C4-2B (cell line): ENCODE measurements around the gene RAB8B.

Source experiments
- H3K27ac ChIP-seq: fragments of 450-650 bp; 2 replicates; pipeline ENCODE4 v1.5.1; 2017
- ZFX ChIP-seq: fragments of 450-650 bp; IDR thresholded peaks from 2 replicates; pipeline ENCODE4 v1.6.1; 2017
- TF ChIP-seq, protein P1 (sequence below): fragments of 450-650 bp; conservative IDR thresholded peaks from 2 replicates; pipeline ENCODE4 v1.5.1; 2017; ENCODE audit warnings: mild to moderate bottlenecking

Gene RAB8B

DNA sequence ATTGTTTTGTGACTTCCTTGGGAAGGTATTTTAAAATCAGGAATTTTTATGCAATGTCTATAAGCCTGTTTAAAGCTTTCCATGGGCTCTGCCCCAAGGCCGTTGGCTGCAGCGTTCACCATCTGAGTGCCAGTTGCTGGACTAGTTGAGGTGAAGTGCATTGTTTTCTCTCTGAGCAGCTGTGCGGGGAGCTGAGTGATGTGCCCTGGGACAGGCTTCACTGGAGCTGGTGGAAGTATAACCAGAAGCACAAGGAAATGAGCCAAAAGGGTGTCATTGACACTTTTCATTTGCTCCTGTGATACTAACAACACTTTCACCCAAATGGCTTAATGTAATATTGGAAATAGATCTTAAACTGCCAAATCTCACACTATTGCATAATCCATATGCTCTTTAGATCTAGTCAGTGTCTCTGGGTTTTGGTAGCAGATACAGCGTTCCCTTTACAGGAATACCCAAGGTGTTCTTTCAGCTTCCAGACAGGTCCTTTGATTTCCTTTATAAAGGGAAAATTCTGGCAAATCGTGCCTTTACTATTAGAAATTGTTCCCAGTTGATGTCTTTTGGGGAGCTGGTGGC lies 117.2 kb downstream of the RAB8B start:
- TF ChIP-seq ZFX: no peak
- TF ChIP-seq, protein P1, sequence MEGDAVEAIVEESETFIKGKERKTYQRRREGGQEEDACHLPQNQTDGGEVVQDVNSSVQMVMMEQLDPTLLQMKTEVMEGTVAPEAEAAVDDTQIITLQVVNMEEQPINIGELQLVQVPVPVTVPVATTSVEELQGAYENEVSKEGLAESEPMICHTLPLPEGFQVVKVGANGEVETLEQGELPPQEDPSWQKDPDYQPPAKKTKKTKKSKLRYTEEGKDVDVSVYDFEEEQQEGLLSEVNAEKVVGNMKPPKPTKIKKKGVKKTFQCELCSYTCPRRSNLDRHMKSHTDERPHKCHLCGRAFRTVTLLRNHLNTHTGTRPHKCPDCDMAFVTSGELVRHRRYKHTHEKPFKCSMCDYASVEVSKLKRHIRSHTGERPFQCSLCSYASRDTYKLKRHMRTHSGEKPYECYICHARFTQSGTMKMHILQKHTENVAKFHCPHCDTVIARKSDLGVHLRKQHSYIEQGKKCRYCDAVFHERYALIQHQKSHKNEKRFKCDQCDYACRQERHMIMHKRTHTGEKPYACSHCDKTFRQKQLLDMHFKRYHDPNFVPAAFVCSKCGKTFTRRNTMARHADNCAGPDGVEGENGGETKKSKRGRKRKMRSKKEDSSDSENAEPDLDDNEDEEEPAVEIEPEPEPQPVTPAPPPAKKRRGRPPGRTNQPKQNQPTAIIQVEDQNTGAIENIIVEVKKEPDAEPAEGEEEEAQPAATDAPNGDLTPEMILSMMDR: no peak
- H3K27ac ChIP-seq: no peak overlapping the region

DNA sequence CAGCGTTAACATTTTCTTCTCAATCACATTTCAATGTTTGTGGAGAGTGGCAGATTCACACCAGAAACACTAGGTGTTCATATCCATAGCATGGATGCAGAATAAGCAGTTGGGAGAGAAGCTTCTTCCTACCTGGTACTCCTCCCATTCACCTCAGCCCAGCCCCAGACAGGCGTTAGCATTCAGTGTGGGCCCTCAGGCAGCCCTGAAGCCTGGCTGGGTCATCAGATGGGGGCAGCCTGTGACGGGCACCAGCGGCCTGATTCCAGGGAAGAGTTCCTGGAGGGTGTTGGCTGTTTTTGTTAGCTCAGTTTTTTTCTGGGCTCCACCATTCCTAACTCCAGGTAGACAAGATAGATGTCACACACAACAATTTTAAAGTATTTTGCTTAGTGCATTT lies 119.1 kb downstream of the RAB8B start:
- TF ChIP-seq, protein P1: no peak
- no peak overlapping the region for H3K27ac ChIP-seq

DNA sequence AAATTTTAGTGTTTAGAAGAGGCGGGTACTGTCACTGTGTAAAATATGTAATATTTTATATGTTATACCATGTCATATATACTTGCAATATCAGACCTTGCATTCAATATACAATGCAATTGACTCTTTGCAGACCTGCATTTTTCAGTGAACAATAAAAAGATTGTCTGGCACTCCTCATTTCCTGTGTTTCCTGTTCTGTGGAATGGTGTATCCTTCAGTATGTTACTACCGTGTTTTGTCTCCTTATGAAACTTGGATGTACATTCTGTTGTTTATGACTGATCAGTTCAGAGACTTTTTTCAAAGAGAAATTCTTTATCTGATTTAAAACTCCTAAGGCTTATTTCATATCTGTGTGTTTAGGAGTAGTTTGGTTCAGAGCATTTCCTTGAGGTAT lies 119.5 kb downstream of the RAB8B start:
- TF ChIP-seq, protein P1: no peak
- no peak for TF ChIP-seq ZFX
- no peak overlapping the region for H3K27ac ChIP-seq

DNA sequence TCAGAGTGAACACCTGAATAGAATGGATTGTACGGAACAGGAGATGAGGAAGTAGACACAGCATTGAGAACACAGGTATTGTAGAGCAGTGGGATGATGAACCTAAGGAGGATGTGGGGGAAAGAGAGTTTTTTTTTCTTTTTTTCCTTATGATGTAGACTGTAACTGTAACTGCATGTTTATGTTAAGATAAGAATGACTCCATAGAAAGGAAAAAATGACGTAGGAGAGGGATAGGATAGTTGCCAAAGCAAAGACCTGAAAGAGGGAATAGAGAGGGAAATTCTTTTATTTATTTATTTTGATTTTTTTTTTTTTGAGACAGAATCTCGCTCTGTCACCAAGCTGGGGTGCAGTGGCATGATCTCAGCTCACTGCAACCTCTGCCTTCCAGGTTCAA lies 121.2 kb downstream of the RAB8B start:
- no peak overlapping the region for H3K27ac ChIP-seq
- TF ChIP-seq ZFX: no peak
- TF ChIP-seq, protein P1: no peak

DNA sequence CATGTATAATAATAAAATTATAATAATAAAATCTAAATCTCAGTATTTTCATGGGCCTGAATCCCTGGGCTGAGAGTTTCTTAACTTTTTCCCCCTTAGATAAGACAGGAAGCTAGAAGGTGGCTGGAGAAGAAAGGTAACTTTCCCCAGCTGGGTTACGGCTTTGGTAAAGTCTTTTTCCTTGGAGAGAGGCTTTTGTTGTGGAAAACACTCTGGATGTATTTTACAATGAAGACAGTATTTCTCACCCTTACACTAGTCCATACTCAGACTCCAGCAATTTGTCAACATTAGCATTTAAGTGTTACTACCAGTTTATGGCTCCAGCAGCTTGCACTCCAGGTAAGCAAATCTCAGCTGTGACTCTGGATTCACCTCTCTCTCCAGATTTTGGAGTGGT lies 122.9 kb downstream of the RAB8B start:
- no peak overlapping the region for H3K27ac ChIP-seq
- TF ChIP-seq, protein P1: no peak
- no peak for TF ChIP-seq ZFX

DNA sequence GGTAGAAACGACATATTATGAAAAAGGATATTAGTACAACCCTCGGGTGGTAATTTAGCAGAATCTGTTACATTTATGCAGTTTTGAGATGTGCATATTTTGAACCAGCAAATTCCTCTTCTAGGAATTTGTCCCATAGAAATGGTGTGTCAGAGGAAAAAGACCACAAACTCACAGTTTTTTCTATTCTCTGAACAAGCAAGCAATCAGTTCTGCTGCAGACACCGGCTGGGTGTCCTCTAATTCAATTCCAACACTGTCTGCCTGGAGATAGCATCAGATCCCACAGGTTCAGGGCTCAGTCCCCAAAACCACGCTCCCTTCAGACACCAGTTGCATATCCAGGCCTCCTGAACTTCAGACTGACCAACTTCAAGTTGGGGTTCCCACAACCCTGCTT lies 124.4 kb downstream of the RAB8B start:
- TF ChIP-seq, protein P1: no peak
- no peak for TF ChIP-seq ZFX
- H3K27ac ChIP-seq: no peak overlapping the region

DNA sequence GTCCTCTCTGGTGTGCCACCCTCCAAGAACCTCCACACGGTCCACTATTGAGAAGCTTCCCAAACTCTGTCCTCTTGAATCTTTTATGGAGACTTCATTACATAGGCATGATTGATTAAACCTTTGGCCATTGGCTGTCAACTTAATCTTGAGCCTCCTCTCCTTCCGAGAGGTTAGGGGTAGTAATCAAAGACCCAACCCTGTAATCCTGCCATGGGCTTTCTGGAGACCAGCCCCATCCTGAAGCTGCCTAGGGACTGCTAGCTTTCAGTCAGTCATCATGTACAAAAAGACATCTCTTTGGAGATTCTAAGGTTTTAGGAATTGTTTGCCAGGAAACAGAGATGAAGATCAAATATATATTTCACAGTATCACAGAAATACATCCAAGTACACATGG lies 125.0 kb downstream of the RAB8B start:
- H3K27ac ChIP-seq: no peak overlapping the region
- TF ChIP-seq, protein P1: no peak
